ENCODE results near the gene PLCXD1.

GRCh38 chrX:314049-314448 lies 32.9 kb downstream of the PLCXD1 start:
- TF ChIP-seq MAX (IDR thresholded peaks at IDR 0.05) (no peak), CTCF (IDR thresholded peaks at IDR 0.05) (no peak), ZFP36 (IDR thresholded peaks at IDR 0.05; ENCODE audit: borderline replicate concordance, partially characterized antibody) (no peak), HDAC2 (IDR thresholded peaks at IDR 0.05) (no peak), POLR2A (IDR thresholded peaks at IDR 0.05; ENCODE audit: low read length) (no peak)

Measured in A549 (cell line).